ENCODE measurements around the gene ZNF581.
A peak's percentile ranks its signal among the peaks of the same experiment; 100 is the strongest.

Gene ZNF581

DNA sequence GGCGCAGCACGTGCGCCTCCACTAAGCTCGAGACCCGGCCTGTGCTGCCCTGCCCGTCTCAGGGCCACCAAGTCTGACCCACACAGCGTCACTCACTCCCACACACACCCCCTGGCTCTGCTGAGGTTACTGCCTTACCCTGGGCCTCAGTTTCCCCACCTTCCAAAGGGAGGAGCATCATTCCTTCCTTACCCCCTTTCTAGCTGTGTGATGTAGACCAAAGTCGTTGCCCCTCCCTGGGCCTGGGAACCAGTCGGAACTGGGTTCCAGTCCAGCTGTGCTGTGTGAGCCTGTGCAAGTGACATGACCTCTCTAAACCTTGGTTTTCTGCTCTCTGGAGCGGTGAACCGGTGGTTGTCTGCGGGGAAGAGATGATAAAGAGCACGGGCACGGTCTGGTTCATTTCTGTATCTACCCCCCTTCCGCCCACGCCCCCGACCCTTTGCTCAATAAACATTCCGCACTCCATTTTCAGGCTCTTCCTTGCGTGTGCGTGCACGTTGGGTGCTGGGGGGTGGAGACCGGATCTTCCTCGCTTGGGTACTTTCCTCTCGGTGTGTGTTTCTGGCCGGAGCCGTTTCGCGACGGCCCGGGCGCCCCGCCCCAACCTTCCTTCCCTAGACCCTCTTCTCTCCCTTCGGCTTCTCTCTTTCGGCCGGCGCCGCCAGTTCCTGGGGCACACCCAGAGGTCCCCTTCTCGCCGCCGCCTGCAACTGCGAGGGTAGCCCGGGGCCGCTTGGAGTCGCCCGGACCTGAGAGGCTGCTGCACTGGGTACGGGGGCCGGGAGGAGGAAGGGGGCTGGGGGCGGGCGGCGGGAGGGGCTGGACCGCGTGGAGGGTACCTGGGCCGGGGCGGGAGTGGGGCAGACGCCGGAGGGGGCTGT is at the start of gene ZNF581:
TSS of gene ZNF581 (plus strand) at position 647 of the 884 bp plus-strand sequence. CDS start 923 bp downstream, outside the sequence.
- DNase-seq (ENCODE audit: low read depth): peak; percentile 45

GRCh38 chr19:55594996-55595545 is 48.4 kb upstream of the ZNF581 start:
- no peak for DNase-seq (ENCODE audit: low read depth)

- DNase-seq (ENCODE audit: low read depth): no peak
These were observed 47.1 kb upstream of the ZNF581 start for GRCh38 chr19:55596304-55596703.

- no peak for DNase-seq (ENCODE audit: low read depth)
These were observed 45.9 kb upstream of the ZNF581 start for GRCh38 chr19:55597501-55597921.

GRCh38 chr19:55598034-55598433 is 45.4 kb upstream of the ZNF581 start:
- no peak for DNase-seq (ENCODE audit: low read depth)

- DNase-seq (ENCODE audit: low read depth): peak; percentile 86
These were observed 44.6 kb upstream of the ZNF581 start for GRCh38 chr19:55598719-55599467.

DNA sequence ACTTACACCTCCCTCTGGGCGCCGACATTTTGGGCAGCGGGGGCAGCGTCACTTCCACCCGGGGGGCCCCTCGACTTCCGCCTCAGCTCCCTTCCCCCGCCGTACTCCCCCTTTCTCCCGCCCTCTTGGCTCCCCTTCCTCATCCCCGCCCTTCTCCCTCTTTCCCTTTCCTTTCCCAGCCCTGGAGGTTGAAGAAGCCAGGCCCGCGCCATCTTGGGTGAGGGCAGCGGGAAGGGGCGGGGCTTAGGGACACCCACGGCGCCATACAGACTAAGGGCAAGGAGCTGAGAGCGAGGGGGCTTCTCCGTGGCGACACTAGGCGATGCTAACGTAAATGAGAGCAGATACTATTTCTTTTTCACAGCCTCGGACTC is 44.0 kb upstream of the ZNF581 start, which contains the start of gene FIZ1:
TSS of gene FIZ1 (minus strand) at position 50 of the 374 bp plus-strand sequence. CDS start 1,652 bp downstream, outside the sequence.
- DNase-seq (ENCODE audit: low read depth): peak; percentile 100

DNA sequence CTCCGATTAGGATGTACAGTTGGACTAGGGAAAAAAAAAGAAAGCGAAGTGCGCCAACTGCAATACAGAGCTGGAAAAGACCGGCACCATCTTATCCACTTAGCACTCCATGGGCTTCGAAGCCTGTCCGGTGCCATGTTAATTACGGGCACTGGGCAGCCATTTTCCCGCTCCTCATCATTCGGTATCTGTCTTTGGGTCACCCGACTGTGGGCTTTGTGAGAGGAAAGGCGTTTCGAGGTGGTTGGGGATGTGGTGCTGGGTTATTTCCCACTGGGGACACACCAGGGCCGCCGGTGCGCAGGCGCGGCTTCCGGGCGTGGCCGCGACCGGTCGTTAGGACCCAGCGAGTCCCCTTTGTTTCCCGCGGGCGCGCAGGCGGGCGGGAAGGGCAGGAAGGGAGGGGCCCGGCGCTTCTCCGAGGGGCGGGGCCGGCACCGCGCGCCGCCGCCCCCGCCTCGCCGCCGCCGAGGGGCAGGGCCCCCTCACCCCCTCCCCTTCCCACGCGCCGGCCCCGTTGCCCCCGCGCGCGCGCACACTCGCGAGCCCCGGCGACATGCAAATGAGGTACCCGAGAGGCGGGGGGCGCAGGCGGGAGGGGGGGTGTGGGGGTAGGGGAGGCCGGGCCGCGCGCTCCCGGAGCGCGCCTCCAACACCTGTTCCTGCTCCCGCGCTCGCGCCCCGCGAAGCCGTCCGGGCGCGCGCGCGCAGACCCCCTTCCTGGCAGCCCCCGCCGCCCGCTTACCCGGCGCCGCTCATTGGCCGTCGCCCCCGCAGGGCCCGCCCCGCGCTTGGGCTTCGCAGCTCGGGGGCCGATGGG is 43.4 kb upstream of the ZNF581 start, which contains the start of gene ZNF524:
TSS of gene ZNF524 (plus strand) at position 447 of the 820 bp plus-strand sequence. CDS start 1,825 bp downstream, outside the sequence.
- DNase-seq (ENCODE audit: low read depth): peak; percentile 98

- DNase-seq (ENCODE audit: low read depth): no peak
These were observed 42.8 kb upstream of the ZNF581 start for GRCh38 chr19:55600662-55601028.

GRCh38 chr19:55601084-55601483 is 42.4 kb upstream of the ZNF581 start:
- no peak for DNase-seq (ENCODE audit: low read depth)

GRCh38 chr19:55602104-55603001 is 41.1 kb upstream of the ZNF581 start:
- no peak for DNase-seq (ENCODE audit: low read depth)

DNA sequence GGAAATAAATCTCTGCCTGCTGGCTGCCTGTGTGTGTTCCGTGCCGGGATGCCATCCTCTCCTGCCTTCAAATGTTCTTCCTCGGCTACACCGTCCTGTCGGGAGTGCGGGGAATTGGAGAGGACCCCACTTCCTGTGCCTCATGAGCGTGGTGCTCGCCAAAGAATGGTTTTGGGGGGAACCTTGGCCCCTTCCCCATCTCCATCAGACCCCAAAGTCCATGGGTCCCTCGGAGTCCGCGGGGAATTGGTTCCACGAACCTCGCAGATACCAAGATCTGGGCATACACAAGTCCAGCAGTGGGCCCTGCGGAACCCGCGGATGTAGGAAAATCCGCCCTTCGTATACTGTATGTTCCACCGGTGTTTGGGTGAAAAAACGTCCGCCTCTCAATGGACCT is 40.3 kb upstream of the ZNF581 start:
- no peak for DNase-seq (ENCODE audit: low read depth)

DNA sequence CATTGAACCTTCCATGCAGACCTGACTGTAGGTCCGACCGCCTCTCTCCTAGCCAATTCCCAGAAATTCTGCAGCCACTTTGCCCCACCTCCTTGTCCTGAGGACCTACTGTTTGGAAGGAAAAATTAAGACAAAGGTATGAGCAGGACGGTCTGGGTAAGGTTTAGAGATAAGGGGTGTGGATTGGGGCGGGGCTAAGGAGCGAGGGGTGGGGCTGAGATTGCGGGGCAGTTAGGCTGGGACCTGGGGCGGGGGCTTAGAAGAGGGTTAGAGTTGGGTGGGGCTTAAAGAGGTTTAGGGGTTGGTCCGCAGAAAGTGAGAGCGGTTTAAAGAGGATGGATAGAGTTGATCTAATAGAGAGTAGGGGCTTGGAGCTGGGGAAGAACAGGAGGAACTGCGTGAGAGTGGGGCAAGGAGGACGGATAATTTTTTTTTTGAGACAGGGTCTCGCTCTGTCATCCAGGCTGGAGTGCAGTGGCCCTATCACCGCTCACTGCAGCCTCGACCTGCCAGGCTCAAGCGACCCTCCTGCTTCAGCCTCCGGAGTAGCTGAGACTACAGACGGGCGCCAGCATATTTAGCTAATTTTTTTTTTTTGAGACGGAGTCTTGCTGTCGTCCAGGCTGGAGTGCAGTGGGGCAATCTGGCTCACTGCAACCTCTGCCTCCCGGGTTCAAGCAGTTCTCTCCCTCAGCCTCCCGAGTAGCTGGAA is 39.7 kb upstream of the ZNF581 start:
- no peak for DNase-seq (ENCODE audit: low read depth)

DNA sequence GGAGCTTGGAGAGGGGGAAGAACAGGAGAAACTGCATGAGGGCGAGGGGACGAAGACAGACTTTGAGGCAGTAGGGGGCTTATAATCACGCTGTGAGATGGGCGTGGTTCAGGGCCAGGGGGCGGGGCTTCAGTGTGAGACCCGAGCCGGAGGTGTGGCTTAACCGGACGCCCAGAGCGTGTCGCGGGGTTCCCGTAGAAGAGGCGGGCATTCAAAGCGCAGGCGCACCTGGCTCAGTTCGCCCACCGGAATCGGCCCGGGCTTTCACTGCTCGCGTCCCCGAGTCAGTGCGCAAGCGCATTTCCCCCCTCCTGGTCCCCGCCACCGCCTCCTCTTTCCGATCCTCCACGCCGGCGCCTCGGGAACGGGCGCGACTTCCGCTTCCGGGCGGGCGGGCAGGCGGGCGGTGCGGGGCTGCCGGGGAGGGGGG is 38.2 kb upstream of the ZNF581 start:
- peak; percentile 99 for DNase-seq (ENCODE audit: low read depth)

DNA sequence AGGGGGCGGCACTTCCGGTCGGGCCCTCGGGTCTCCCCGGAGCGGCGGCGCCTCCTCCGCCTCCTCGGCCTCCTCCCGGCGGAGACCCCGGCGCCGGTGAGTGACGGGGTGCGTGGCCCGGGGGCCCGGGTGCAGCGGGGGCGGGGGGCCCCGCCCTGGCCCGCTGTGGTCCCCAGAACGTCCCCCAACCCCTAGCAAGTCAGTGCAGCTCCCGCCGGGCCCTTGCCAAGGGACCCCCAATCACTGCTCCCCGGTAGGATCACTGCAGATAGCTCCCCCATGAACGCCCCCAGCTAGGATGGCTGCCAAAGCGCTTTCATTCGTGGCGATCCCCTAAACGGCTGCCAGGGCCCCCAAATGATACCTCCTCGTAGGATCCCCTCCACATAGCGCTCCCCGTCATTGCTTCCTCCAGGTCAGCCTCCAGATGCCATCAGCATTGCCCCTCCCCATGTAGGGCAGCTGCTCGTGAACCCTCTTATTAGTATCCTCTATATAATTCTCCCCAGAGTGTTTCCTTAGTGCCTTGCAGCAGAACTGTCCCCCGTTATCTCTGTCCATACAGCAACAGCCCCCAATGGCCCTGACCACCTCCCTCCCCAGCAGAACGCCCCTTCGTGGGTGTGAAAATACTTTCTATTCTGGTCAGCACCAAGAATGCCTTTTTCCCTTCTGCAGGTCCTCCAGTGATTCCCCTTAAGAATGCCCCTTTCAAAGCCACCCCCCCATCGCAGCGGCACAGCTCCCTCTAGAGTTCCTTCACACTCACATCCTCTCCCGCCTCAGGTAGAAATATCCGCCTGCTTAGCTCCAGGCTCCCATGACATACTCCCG is 37.6 kb upstream of the ZNF581 start, which contains the start of gene ZNF865:
TSS of gene ZNF865 (plus strand) at position 11 of the 834 bp plus-strand sequence. CDS start 7,972 bp downstream, outside the sequence.
- peak; percentile 77 for DNase-seq (ENCODE audit: low read depth)

DNA sequence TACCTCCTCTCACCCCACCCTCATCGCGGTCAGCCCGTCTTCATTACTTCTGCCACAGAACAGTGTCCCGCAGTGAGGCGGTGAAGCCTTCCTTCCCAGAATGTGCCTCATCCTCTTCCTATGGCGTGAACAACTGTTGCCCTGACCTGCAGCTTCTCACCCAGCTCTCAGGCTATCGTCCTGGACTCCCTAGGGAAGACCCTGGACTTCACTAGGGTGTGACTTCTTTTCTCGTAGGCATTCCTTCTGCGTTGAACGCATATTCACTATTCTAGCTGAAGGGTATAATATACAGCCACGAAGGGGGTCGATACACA is 37.0 kb upstream of the ZNF581 start:
- DNase-seq (ENCODE audit: low read depth): no peak

- no peak for DNase-seq (ENCODE audit: low read depth)
These were observed 36.6 kb upstream of the ZNF581 start for GRCh38 chr19:55606817-55607216.

DNA sequence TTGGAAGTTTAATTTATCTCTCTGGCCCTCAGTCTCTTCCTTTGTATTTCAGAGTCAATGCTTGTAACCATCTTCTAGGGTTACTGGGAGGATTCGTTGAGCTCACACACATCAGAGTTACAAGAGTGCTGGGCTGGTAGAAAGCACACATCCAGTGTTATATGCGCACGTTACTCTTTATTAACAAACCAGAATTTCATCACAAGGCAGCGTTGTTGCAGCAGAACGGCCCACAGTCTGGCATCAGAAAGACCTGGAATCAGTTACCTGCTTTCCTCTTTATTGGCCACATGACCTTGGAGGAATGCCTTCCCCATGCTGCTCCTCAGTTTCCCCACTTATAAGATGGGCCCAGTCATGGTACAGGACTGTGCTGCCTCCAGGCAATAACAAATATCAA is 34.1 kb upstream of the ZNF581 start:
- DNase-seq (ENCODE audit: low read depth): no peak

Data from HS-27A (cell line).